HCT116 (cell line): ENCODE results near the gene FBXW8. TPM values are rescaled to one million over a fixed set of nuclear protein-coding genes. Genes with fewer than 3 reads are reported as not detected.

Experiments used
- ATAC-seq: fragments of 200-7000 bp; cut with Tn5 transposase; 2 replicates; pipeline ENCODE4 v1.9.1; 2020; ENCODE audit warnings: mild to moderate bottlenecking, moderate library complexity
- BruUV-seq: library from RNA; stranded (reverse); fragments of 400-500 nt; replicated peaks from 2 replicates; lab custom pipeline; 2021; lab: Mats Ljungman, UMichigan
- CTCF ChIA-PET: fragments of 300-600 bp; sonication (Branson Sonifier 250); formaldehyde crosslinking; loops from one replicate; lab custom pipeline; 2021; ENCODE audit warnings: antibody characterized with exemption; lab: Charles Lee
- POLR2A ChIA-PET: fragments of 300-600, 350-600 bp; sonication (Branson Sonifier 250); formaldehyde crosslinking; loops from one replicate; lab custom pipeline; 2021; ENCODE audit warnings: antibody characterized with exemption; lab: Charles Lee
- RAD21 ChIA-PET, 2 experiments: fragments of 300-600 bp; sonication (Branson Sonifier 250); formaldehyde crosslinking; loops; one replicate each; lab custom pipeline; 2023; ENCODE audit warnings: low total read pairs in 2 of 2; ENCODE audit not compliant: uncharacterized antibody in 2 of 2, unreplicated experiment in 2 of 2, low non-redundant PET in 1 of 2; lab: Charles Lee
- DNase-seq: peaks from one replicate; pipeline ENCODE4 v3.0.0-alpha.2; 2010; ENCODE audit warnings: low read depth, low spot score
- H2AFZ ChIP-seq: fragments of 200-600 bp; shearing (Covaris generic), sonication (generic); 2 replicates; pipeline ENCODE4 v1.6.1; 2017; ENCODE audit warnings: low read depth, mixed run types, mixed read lengths, antibody characterized with exemption, low read length; ENCODE audit not compliant: poor library complexity, severe bottlenecking
- H3K27ac ChIP-seq: 2 replicates; pipeline ENCODE4 v1.5.1; 2012; ENCODE audit warnings: low read depth, low read length
- H3K27me3 ChIP-seq: fragments of 200-600 bp; sonication (generic); 2 replicates; pipeline ENCODE4 v1.6.1; 2016; ENCODE audit warnings: mixed run types, low read length, mixed read lengths; ENCODE audit not compliant: insufficient read depth
- H3K36me3 ChIP-seq, 2 experiments: fragments of 200-500 bp in 1 of 2; fragments of 200-600 bp in 1 of 2; sonication (Bioruptor generic) in 1 of 2; sonication (generic) in 1 of 2; 2 replicates each; pipeline versions ENCODE4 v1.5.1 to v1.6.1; 2014 to 2016; ENCODE audit warnings: low read length in 2 of 2, inconsistent platforms in 1 of 2, mixed read lengths in 1 of 2, mixed run types in 1 of 2; ENCODE audit not compliant: insufficient read depth in 2 of 2, control insufficient read depth in 1 of 2
- H3K4me1 ChIP-seq, 2 experiments: fragments of 200-600 bp in 1 of 2; sonication (generic) in 1 of 2; 2 replicates each; pipeline versions ENCODE4 v1.5.1 to v1.6.1; 2012 to 2017; ENCODE audit warnings: low read length in 2 of 2, inconsistent platforms in 1 of 2, mild to moderate bottlenecking in 1 of 2, mixed read lengths in 1 of 2, mixed run types in 1 of 2, moderate library complexity in 1 of 2; ENCODE audit not compliant: insufficient read depth in 2 of 2, control insufficient read depth in 1 of 2
- H3K4me2 ChIP-seq: fragments of 200-600 bp; sonication (generic); 2 replicates; pipeline ENCODE4 v1.6.1; 2017; ENCODE audit warnings: mixed run types, low read length, mixed read lengths
- H3K4me3 ChIP-seq, 2 experiments: fragments of 200-600 bp in 1 of 2; sonication (generic) in 1 of 2; replicated peaks in 1 of 2; 2 replicates each; pipeline ENCODE4 v1.5.1; 2011 to 2016; ENCODE audit warnings: low read length in 2 of 2, control low read depth in 1 of 2, low read depth in 1 of 2, mild to moderate bottlenecking in 1 of 2, mixed read lengths in 1 of 2, mixed run types in 1 of 2
- H3K79me2 ChIP-seq: fragments of 200-600 bp; sonication (generic); 2 replicates; pipeline ENCODE4 v1.6.1; 2017; ENCODE audit warnings: mild to moderate bottlenecking, mixed run types, low read length, moderate library complexity, mixed read lengths; ENCODE audit not compliant: insufficient read depth
- H3K9ac ChIP-seq: fragments of 200-600 bp; sonication (generic); 2 replicates; pipeline ENCODE4 v1.6.1; 2016; ENCODE audit warnings: low read length, mixed read lengths
- H3K9me2 ChIP-seq: fragments of 200-600 bp; sonication (generic), shearing (Covaris generic); 2 replicates; pipeline ENCODE4 v1.6.1; 2017; ENCODE audit warnings: mixed run types, mild to moderate bottlenecking, moderate library complexity; ENCODE audit not compliant: insufficient read depth
- H3K9me3 ChIP-seq, 2 experiments: fragments of 200-500 bp in 1 of 2; fragments of 200-600 bp in 1 of 2; sonication (Bioruptor generic) in 1 of 2; sonication (generic) in 1 of 2; 2 replicates each; pipeline ENCODE4 v1.6.1; 2014 to 2017; ENCODE audit warnings: low read length in 2 of 2, mixed read lengths in 2 of 2, inconsistent platforms in 1 of 2, low read depth in 1 of 2, mild to moderate bottlenecking in 1 of 2, mixed run types in 1 of 2, moderate library complexity in 1 of 2; ENCODE audit not compliant: control insufficient read depth in 1 of 2, insufficient read depth in 1 of 2
- H4K20me1 ChIP-seq: fragments of 200-600 bp; sonication (generic), shearing (Covaris generic); 2 replicates; pipeline ENCODE4 v1.6.1; 2017; ENCODE audit warnings: mixed run types, mild to moderate bottlenecking, moderate library complexity; ENCODE audit not compliant: insufficient read depth
- ATF3 ChIP-seq: IDR thresholded peaks from 2 replicates; pipeline ENCODE4 v1.6.1; 2012
- CBX3 ChIP-seq: IDR thresholded peaks from 2 replicates; pipeline ENCODE4 v1.6.1; 2012; ENCODE audit warnings: low read depth
- CEBPB ChIP-seq: IDR thresholded peaks from 2 replicates; pipeline ENCODE4 v1.6.1; 2012; ENCODE audit warnings: low read depth
- ELF1 ChIP-seq: IDR thresholded peaks from 2 replicates; pipeline ENCODE4 v1.6.1; 2012; ENCODE audit warnings: low read depth, borderline replicate concordance
- FOSL1 ChIP-seq: IDR thresholded peaks from 2 replicates; pipeline ENCODE4 v1.6.1; 2012; ENCODE audit warnings: low read depth
- JUND ChIP-seq: IDR thresholded peaks from 2 replicates; pipeline ENCODE4 v1.6.1; 2012
- MAX ChIP-seq: IDR thresholded peaks from 2 replicates; pipeline ENCODE4 v1.6.1; 2012
- POLR2AphosphoS5 ChIP-seq: IDR thresholded peaks from 2 replicates; pipeline ENCODE4 v1.6.1; 2011; ENCODE audit warnings: mild to moderate bottlenecking, low read depth, low read length, moderate library complexity
- SP1 ChIP-seq: IDR thresholded peaks from 2 replicates; pipeline ENCODE4 v1.6.1; 2012; ENCODE audit warnings: low read depth
- SRF ChIP-seq: IDR thresholded peaks from 2 replicates; pipeline ENCODE4 v1.6.1; 2012; ENCODE audit warnings: low read depth
- TCF7L2 ChIP-seq: IDR thresholded peaks from 2 replicates; pipeline ENCODE4 v1.7.0; 2011; ENCODE audit warnings: borderline replicate concordance, inconsistent platforms; ENCODE audit not compliant: insufficient read depth, insufficient read length; ENCODE audit errors: extremely low read depth
- YY1 ChIP-seq: IDR thresholded peaks from 2 replicates; pipeline ENCODE4 v1.6.1; 2011; ENCODE audit warnings: low read length, low read depth, moderate library complexity, mild to moderate bottlenecking; ENCODE audit not compliant: insufficient replicate concordance; ENCODE audit errors: extremely low read depth
- ZBTB33 ChIP-seq: IDR thresholded peaks from 2 replicates; pipeline ENCODE4 v1.6.1; 2011; ENCODE audit warnings: mild to moderate bottlenecking, low read length, moderate library complexity; ENCODE audit not compliant: insufficient replicate concordance; ENCODE audit errors: extremely low read depth
- intact Hi-C: fragments of 100-400 bp; cut with micrococcal nuclease; formaldehyde crosslinking; loops from 2 replicates; pipeline ENCODE4 v1.10.0; 2022
- total RNA-seq: library from RNA; stranded (reverse); gene quantifications from one replicate; pipeline ENCODE4 v1.2.1, GENCODE V29; 2021; ENCODE audit not compliant: unreplicated experiment

Gene FBXW8
- total RNA-seq, 1 experiment from 2014 or later, result 14.6 TPM

DNA sequence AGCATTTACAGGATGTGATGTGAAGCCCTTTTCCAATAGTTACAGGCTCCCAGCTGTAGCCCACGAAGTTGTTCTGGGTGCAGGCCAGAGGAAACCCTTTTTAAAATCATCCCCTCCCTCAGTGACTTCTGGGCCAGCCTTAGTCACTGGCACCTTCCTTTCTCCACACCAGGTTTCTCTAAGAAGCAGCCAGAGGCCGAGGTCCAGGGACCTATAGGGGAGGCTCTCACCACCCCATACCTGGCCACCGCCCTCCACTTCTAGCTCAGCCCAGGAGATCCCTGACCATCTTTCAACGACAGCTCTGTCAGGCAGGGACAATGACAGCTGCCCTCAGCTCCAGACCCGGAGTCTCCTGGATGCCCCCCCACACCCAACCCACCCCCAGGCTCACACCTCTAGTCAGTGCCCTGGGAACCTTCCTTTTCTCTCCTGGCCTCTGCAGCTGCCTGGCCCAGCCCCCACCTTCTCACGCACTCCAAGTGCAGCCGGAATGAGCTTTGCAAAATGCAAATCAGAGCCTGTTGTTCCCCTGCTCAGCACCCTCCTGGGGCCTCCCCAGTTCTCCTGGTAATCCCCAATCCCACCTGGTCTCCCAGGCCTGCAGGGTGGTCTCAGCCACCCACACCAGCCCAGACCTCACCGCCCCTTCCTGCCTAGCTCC, 141.8 kb downstream of the FBXW8 start:
- ATAC-seq (no peak), DNase-seq (no peak)
- no peaks in the 10 kb centered on the region for H3K36me3 ChIP-seq
- CTCF ChIA-PET, result no interaction called here
- H3K79me2 ChIP-seq, result no peaks in the 10 kb centered on the region
- no peaks in the 10 kb centered on the region for H3K27me3 ChIP-seq
- H3K27ac ChIP-seq, result no peak overlapping the region
- H3K9me3 ChIP-seq, result no peaks in the 10 kb centered on the region
- TF ChIP-seq SP1 (no peak), ELF1 (no peak), CEBPB (no peak), MAX (no peak), CBX3 (no peak), SRF (no peak), POLR2AphosphoS5 (no peak), JUND (no peak), TCF7L2 (no peak), YY1 (no peak), FOSL1 (no peak), ZBTB33 (no peak), ATF3 (no peak)
- H3K4me2 ChIP-seq, result no peak overlapping the region
- no peak overlapping the region for H2AFZ ChIP-seq
- RAD21 ChIA-PET, result no interaction called here
- intact Hi-C loops, result no loop called here
- peaks cover 6 to 11% of the 10 kb centered on the region in 2 experiments; a peak in 3 of 4 replicates for H3K4me1 ChIP-seq
- no peaks in the 10 kb centered on the region for H3K9me2 ChIP-seq
- H4K20me1 ChIP-seq, result no peaks in the 10 kb centered on the region
- H3K9ac ChIP-seq, result no peak overlapping the region
- POLR2A ChIA-PET, result no interaction called here
- no peak overlapping the region for H3K4me3 ChIP-seq
- no TSS peak for BruUV-seq
